SK-N-SH treated with all-trans-retinoic acid at 6 μM for 48 hours (cell line): ENCODE measurements around the gene CTTNBP2NL.

Source experiments
- ATAC-seq: fragments of 200-7000 bp; cut with Tn5 transposase; 3 replicates; pipeline ENCODE4 v1.9.1; 2020; ENCODE audit warnings: mild to moderate bottlenecking, moderate library complexity
- ARNTL ChIP-seq: fragments of 450-650 bp; formaldehyde crosslinking; IDR thresholded peaks from 2 replicates; pipeline ENCODE4 v1.5.0; 2020; ENCODE audit warnings: low read depth, mild to moderate bottlenecking, moderate library complexity, borderline replicate concordance
- BACH2 ChIP-seq: fragments of 250-450 bp; sonication (Bioruptor Pico); IDR thresholded peaks from 2 replicates; pipeline ENCODE4 v1.9.0; 2021; ENCODE audit warnings: mild to moderate bottlenecking, borderline replicate concordance
- CREB5 ChIP-seq: fragments of 250-450 bp; sonication (Bioruptor Pico); IDR thresholded peaks from 2 replicates; pipeline ENCODE4 v1.5.1; 2020; ENCODE audit warnings: low read depth, mild to moderate bottlenecking, moderate library complexity
- CSDC2 ChIP-seq: fragments of 250-450 bp; sonication (Bioruptor Pico); IDR thresholded peaks from 2 replicates; pipeline ENCODE4 v1.5.0; 2020; ENCODE audit warnings: mild to moderate bottlenecking, moderate library complexity
- ESRRG ChIP-seq: fragments of 250-450 bp; sonication (Bioruptor Pico); IDR thresholded peaks from 2 replicates; pipeline ENCODE4 v1.6.1; 2021; ENCODE audit warnings: mild to moderate bottlenecking
- GLIS3 ChIP-seq: fragments of 250-450 bp; sonication (Bioruptor Pico); IDR thresholded peaks from 2 replicates; pipeline ENCODE4 v1.5.0; 2020; ENCODE audit warnings: mild to moderate bottlenecking, moderate library complexity
- ISL1 ChIP-seq: fragments of 250-450 bp; sonication (Bioruptor Pico); IDR thresholded peaks from 2 replicates; pipeline ENCODE4 v2.1.2; 2022; ENCODE audit warnings: mild to moderate bottlenecking, moderate library complexity
- OSR1 ChIP-seq: fragments of 250-450 bp; sonication (Bioruptor Pico); IDR thresholded peaks from 2 replicates; pipeline ENCODE4 v1.8.0; 2022; ENCODE audit warnings: moderate library complexity, mild to moderate bottlenecking, inconsistent platforms
- PATZ1 ChIP-seq: fragments of 250-450 bp; sonication (Bioruptor Pico); IDR thresholded peaks from 2 replicates; pipeline ENCODE4 v1.8.0; 2020; ENCODE audit warnings: mild to moderate bottlenecking, moderate library complexity, borderline replicate concordance
- PPARA ChIP-seq: fragments of 250-450 bp; sonication (Bioruptor Pico); IDR thresholded peaks from 2 replicates; pipeline ENCODE4 v1.5.0; 2020; ENCODE audit warnings: mild to moderate bottlenecking, borderline replicate concordance
- RARB ChIP-seq: fragments of 250-450 bp; sonication (Bioruptor Pico); IDR thresholded peaks from 2 replicates; pipeline ENCODE4 v1.8.0; 2021; ENCODE audit warnings: mild to moderate bottlenecking, moderate library complexity
- SNAI2 ChIP-seq: fragments of 250-450 bp; sonication (Bioruptor Pico); IDR thresholded peaks from 2 replicates; pipeline ENCODE4 v1.5.0; 2020; ENCODE audit warnings: mild to moderate bottlenecking, moderate library complexity
- TCF4 ChIP-seq: fragments of 250-450 bp; sonication (Bioruptor Pico); IDR thresholded peaks from 2 replicates; pipeline ENCODE4 v1.8.0; 2021; ENCODE audit warnings: mild to moderate bottlenecking, moderate library complexity, borderline replicate concordance
- ZC3H10 ChIP-seq: fragments of 250-450 bp; sonication (Bioruptor Pico); IDR thresholded peaks from 2 replicates; pipeline ENCODE4 v1.5.1; 2021; ENCODE audit warnings: mild to moderate bottlenecking, moderate library complexity
- ZFP3 ChIP-seq: fragments of 250-450 bp; sonication (Bioruptor Pico); IDR thresholded peaks from 2 replicates; pipeline ENCODE4 v1.5.0; 2020; ENCODE audit warnings: mild to moderate bottlenecking, moderate library complexity
- ZFP30 ChIP-seq: fragments of 450-650 bp; formaldehyde crosslinking; IDR thresholded peaks from 2 replicates; pipeline ENCODE4 v1.5.0; 2022; ENCODE audit warnings: mild to moderate bottlenecking, moderate library complexity
- ZNF70 ChIP-seq: fragments of 450-650 bp; formaldehyde crosslinking; IDR thresholded peaks from 2 replicates; pipeline ENCODE4 v1.5.0; 2020; ENCODE audit warnings: mild to moderate bottlenecking, moderate library complexity
- ZNF8 ChIP-seq: fragments of 450-650 bp; formaldehyde crosslinking; IDR thresholded peaks from 2 replicates; pipeline ENCODE4 v1.5.0; 2020; ENCODE audit warnings: mild to moderate bottlenecking, moderate library complexity
- TF ChIP-seq, protein P1 (sequence below): fragments of 250-450 bp; sonication (Bioruptor Pico); IDR thresholded peaks from 2 replicates; pipeline ENCODE4 v1.5.1; 2021; ENCODE audit warnings: mild to moderate bottlenecking, moderate library complexity
- TF ChIP-seq, protein P2 (sequence below): fragments of 250-450 bp; sonication (Bioruptor Pico); IDR thresholded peaks from 2 replicates; pipeline ENCODE4 v1.5.0; 2020; ENCODE audit warnings: mild to moderate bottlenecking, moderate library complexity

CTTNBP2NL gene

DNA sequence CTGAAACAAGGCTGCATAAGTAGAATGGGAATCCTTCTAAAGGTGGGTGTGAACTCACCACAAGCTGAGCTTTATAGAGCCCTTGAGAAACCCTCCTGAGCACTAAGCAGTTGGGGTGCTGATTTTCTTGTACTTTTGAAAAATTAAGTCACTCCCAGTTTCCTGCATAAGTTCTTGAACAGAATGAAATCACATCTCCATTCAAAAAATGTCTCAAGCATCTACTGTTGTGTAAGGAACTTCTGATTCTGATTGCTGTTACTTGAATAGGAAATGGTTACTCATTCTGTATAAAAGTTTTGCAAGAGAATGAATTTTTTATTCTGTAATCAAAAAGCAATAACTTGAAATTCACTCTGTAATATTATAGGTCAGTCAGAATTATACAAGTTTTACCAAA lies 61.9 kb downstream of the CTTNBP2NL start:
- ATAC-seq: no peak
- TF ChIP-seq ZNF70 (CRISPR knock-in tag) (no peak), ISL1 (CRISPR knock-in tag) (no peak), PPARA (no peak)

DNA sequence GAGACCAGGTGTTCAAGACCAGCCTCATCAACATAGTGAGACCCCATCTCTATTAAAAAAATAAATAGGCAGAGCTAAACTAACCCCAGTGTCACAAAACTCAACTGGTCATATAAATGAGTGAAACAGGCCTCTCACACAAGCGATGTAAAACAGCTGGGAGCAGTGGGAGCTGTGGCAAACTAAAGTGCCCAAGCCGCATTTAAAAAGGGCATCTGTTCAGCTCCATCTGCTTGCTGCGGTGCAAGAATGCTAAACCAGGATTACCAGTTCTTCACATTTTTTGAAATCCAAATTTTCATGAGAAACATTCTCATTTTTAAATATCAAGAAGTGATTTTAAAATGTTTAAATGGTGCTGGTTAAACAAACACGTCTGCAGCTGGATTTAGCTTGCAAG lies 62.7 kb downstream of the CTTNBP2NL start:
- no peak for TF ChIP-seq OSR1 (CRISPR knock-in tag)
- no peak for ATAC-seq

- TF ChIP-seq BACH2 (CRISPR knock-in tag): no peak
- ATAC-seq: no peak
These were observed 64.6 kb downstream of the CTTNBP2NL start for GRCh38 chr1:112460615-112461014.

DNA sequence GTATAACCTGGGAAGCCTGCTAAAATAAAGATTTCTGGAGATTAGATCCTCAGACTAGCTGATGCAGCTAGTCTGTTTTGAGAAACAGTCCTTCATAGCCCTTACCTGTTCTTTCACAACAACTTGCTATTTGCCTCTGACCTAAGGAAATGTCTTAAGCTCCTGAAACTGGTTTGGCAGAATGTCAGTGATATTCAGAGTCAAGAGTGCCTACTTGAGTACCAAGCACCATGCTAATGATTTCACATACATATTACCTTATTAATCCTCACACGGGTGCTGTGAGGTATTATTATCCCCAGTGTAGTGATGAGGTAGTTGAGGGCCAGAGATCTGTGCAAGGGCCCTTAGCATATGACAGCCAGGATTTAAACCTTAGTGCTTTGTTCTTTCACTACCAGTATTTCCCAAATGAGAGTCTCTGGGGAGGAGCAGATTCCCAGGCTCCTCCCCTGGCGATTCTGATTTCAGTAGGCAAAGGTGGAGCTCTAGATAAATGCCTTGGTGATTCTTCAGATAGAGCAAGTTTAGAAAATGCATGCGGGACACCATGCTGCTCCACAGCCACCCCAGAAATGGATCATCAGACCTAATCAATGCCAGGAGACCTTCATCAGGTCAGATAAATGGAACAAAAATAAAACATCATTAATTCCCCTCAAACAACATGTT lies 65.3 kb downstream of the CTTNBP2NL start:
- no peak for ATAC-seq

GRCh38 chr1:112462953-112463279 lies 66.9 kb downstream of the CTTNBP2NL start:
- ATAC-seq: no peak
- TF ChIP-seq RARB (no peak), ZFP3 (CRISPR knock-in tag) (no peak), PPARA (no peak), GLIS3 (CRISPR knock-in tag) (no peak), ZFP30 (no peak), BACH2 (CRISPR knock-in tag) (no peak), ZNF8 (CRISPR knock-in tag) (no peak), ESRRG (CRISPR knock-in tag) (no peak), PATZ1 (CRISPR knock-in tag) (no peak), ARNTL (CRISPR knock-in tag) (no peak), ZNF70 (CRISPR knock-in tag) (no peak), CREB5 (no peak), TCF4 (CRISPR knock-in tag) (no peak), OSR1 (CRISPR knock-in tag) (no peak), ZC3H10 (no peak), CSDC2 (CRISPR knock-in tag) (no peak), ISL1 (CRISPR knock-in tag) (no peak)
- TF ChIP-seq, protein P1, sequence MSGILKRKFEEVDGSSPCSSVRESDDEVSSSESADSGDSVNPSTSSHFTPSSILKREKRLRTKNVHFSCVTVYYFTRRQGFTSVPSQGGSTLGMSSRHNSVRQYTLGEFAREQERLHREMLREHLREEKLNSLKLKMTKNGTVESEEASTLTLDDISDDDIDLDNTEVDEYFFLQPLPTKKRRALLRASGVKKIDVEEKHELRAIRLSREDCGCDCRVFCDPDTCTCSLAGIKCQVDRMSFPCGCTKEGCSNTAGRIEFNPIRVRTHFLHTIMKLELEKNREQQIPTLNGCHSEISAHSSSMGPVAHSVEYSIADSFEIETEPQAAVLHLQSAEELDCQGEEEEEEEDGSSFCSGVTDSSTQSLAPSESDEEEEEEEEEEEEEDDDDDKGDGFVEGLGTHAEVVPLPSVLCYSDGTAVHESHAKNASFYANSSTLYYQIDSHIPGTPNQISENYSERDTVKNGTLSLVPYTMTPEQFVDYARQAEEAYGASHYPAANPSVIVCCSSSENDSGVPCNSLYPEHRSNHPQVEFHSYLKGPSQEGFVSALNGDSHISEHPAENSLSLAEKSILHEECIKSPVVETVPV (CRISPR knock-in tag): no peak
- TF ChIP-seq, protein P2, sequence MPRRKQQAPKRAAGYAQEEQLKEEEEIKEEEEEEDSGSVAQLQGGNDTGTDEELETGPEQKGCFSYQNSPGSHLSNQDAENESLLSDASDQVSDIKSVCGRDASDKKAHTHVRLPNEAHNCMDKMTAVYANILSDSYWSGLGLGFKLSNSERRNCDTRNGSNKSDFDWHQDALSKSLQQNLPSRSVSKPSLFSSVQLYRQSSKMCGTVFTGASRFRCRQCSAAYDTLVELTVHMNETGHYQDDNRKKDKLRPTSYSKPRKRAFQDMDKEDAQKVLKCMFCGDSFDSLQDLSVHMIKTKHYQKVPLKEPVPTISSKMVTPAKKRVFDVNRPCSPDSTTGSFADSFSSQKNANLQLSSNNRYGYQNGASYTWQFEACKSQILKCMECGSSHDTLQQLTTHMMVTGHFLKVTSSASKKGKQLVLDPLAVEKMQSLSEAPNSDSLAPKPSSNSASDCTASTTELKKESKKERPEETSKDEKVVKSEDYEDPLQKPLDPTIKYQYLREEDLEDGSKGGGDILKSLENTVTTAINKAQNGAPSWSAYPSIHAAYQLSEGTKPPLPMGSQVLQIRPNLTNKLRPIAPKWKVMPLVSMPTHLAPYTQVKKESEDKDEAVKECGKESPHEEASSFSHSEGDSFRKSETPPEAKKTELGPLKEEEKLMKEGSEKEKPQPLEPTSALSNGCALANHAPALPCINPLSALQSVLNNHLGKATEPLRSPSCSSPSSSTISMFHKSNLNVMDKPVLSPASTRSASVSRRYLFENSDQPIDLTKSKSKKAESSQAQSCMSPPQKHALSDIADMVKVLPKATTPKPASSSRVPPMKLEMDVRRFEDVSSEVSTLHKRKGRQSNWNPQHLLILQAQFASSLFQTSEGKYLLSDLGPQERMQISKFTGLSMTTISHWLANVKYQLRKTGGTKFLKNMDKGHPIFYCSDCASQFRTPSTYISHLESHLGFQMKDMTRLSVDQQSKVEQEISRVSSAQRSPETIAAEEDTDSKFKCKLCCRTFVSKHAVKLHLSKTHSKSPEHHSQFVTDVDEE (CRISPR knock-in tag): no peak

More for the DNA sequence above, 65.3 kb downstream of the CTTNBP2NL start:
- TF ChIP-seq RARB: no peak
- no peak for TF ChIP-seq ZFP30
- TF ChIP-seq, protein P1 (CRISPR knock-in tag): no peak
- TF ChIP-seq SNAI2: no peak
- TF ChIP-seq ZNF8 (CRISPR knock-in tag): no peak
- TF ChIP-seq CREB5: no peak
- no peak for TF ChIP-seq ZNF70 (CRISPR knock-in tag)
- TF ChIP-seq TCF4 (CRISPR knock-in tag): no peak
- TF ChIP-seq ARNTL (CRISPR knock-in tag): no peak
